NCI-H146 (cell line): ENCODE results near the gene PKNOX2.

Experiments used
- DNase-seq: peaks from one replicate; lab custom pipeline; 2025; lab: John Stamatoyannopoulos, UW

Gene PKNOX2

GRCh38 chr11:125445731-125446130 lies 281.2 kb downstream of the PKNOX2 start:
- no peak for DNase-seq

- no peak for DNase-seq
Observed at GRCh38 chr11:125446279-125446678, 281.7 kb downstream of the PKNOX2 start.

- no peak for DNase-seq
Observed at GRCh38 chr11:125447721-125448120, 283.2 kb downstream of the PKNOX2 start.

GRCh38 chr11:125448136-125448535 lies 283.6 kb downstream of the PKNOX2 start:
- no peak for DNase-seq

- DNase-seq: no peak
Observed at GRCh38 chr11:125449565-125449964, 285.0 kb downstream of the PKNOX2 start.

GRCh38 chr11:125451400-125452124 lies 287.0 kb downstream of the PKNOX2 start:
- DNase-seq: no peak

- no peak for DNase-seq
Observed at GRCh38 chr11:125452125-125452470, 287.5 kb downstream of the PKNOX2 start.

- no peak for DNase-seq
Observed at GRCh38 chr11:125454047-125454446, 289.5 kb downstream of the PKNOX2 start.

GRCh38 chr11:125455851-125456250 lies 291.3 kb downstream of the PKNOX2 start:
- DNase-seq: no peak

- no peak for DNase-seq
Observed at GRCh38 chr11:125457814-125458343, 293.3 kb downstream of the PKNOX2 start.

- no peak for DNase-seq
Observed at GRCh38 chr11:125460275-125460674, 295.7 kb downstream of the PKNOX2 start.

- no peak for DNase-seq
Observed at GRCh38 chr11:125463590-125464269, 299.2 kb downstream of the PKNOX2 start.

- DNase-seq: no peak
Observed at GRCh38 chr11:125464270-125464662, 299.7 kb downstream of the PKNOX2 start.

- DNase-seq: no peak
Observed at GRCh38 chr11:125464666-125465065, 300.1 kb downstream of the PKNOX2 start.

- no peak for DNase-seq
Observed at GRCh38 chr11:125465255-125465654, 300.7 kb downstream of the PKNOX2 start.

GRCh38 chr11:125465701-125466100 lies 301.1 kb downstream of the PKNOX2 start:
- no peak for DNase-seq

GRCh38 chr11:125468025-125468424 lies 303.5 kb downstream of the PKNOX2 start:
- DNase-seq: no peak

- no peak for DNase-seq
Observed at GRCh38 chr11:125468852-125469251, 304.3 kb downstream of the PKNOX2 start.

GRCh38 chr11:125470355-125470754 lies 305.8 kb downstream of the PKNOX2 start:
- DNase-seq: no peak

GRCh38 chr11:125476721-125477120 lies 312.2 kb downstream of the PKNOX2 start:
- no peak for DNase-seq

GRCh38 chr11:125479137-125479536 lies 314.6 kb downstream of the PKNOX2 start:
- no peak for DNase-seq

- DNase-seq: no peak
Observed at GRCh38 chr11:125481531-125481930, 317.0 kb downstream of the PKNOX2 start.
